HCT116 (cell line): ENCODE data around the gene NT5DC2. TPM values are rescaled to one million over a fixed set of nuclear protein-coding genes. Genes with fewer than 3 reads are reported as not detected.

Experiments
- ATAC-seq: fragments of 200-7000 bp; cut with Tn5 transposase; 2 replicates; pipeline ENCODE4 v1.9.1; 2020; ENCODE audit warnings: mild to moderate bottlenecking, moderate library complexity
- BruUV-seq: library from RNA; stranded (reverse); fragments of 400-500 nt; replicated peaks from 2 replicates; lab custom pipeline; 2021; lab: Mats Ljungman, UMichigan
- CTCF ChIA-PET: fragments of 300-600 bp; sonication (Branson Sonifier 250); formaldehyde crosslinking; loops from one replicate; lab custom pipeline; 2021; ENCODE audit warnings: antibody characterized with exemption; lab: Charles Lee
- POLR2A ChIA-PET: fragments of 300-600, 350-600 bp; sonication (Branson Sonifier 250); formaldehyde crosslinking; loops from one replicate; lab custom pipeline; 2021; ENCODE audit warnings: antibody characterized with exemption; lab: Charles Lee
- RAD21 ChIA-PET, 2 experiments: fragments of 300-600 bp; sonication (Branson Sonifier 250); formaldehyde crosslinking; loops; one replicate each; lab custom pipeline; 2023; ENCODE audit warnings: low total read pairs in 2 of 2; ENCODE audit not compliant: uncharacterized antibody in 2 of 2, unreplicated experiment in 2 of 2, low non-redundant PET in 1 of 2; lab: Charles Lee
- DNase-seq: peaks from one replicate; pipeline ENCODE4 v3.0.0-alpha.2; 2010; ENCODE audit warnings: low read depth, low spot score
- H2AFZ ChIP-seq: fragments of 200-600 bp; shearing (Covaris generic), sonication (generic); 2 replicates; pipeline ENCODE4 v1.6.1; 2017; ENCODE audit warnings: low read depth, mixed run types, mixed read lengths, antibody characterized with exemption, low read length; ENCODE audit not compliant: poor library complexity, severe bottlenecking
- H3K27ac ChIP-seq: 2 replicates; pipeline ENCODE4 v1.5.1; 2012; ENCODE audit warnings: low read depth, low read length
- H3K27me3 ChIP-seq: fragments of 200-600 bp; sonication (generic); 2 replicates; pipeline ENCODE4 v1.6.1; 2016; ENCODE audit warnings: mixed run types, low read length, mixed read lengths; ENCODE audit not compliant: insufficient read depth
- H3K36me3 ChIP-seq, 2 experiments: fragments of 200-500 bp in 1 of 2; fragments of 200-600 bp in 1 of 2; sonication (Bioruptor generic) in 1 of 2; sonication (generic) in 1 of 2; 2 replicates each; pipeline versions ENCODE4 v1.5.1 to v1.6.1; 2014 to 2016; ENCODE audit warnings: low read length in 2 of 2, inconsistent platforms in 1 of 2, mixed read lengths in 1 of 2, mixed run types in 1 of 2; ENCODE audit not compliant: insufficient read depth in 2 of 2, control insufficient read depth in 1 of 2
- H3K4me1 ChIP-seq, 2 experiments: fragments of 200-600 bp in 1 of 2; sonication (generic) in 1 of 2; 2 replicates each; pipeline versions ENCODE4 v1.5.1 to v1.6.1; 2012 to 2017; ENCODE audit warnings: low read length in 2 of 2, inconsistent platforms in 1 of 2, mild to moderate bottlenecking in 1 of 2, mixed read lengths in 1 of 2, mixed run types in 1 of 2, moderate library complexity in 1 of 2; ENCODE audit not compliant: insufficient read depth in 2 of 2, control insufficient read depth in 1 of 2
- H3K4me2 ChIP-seq: fragments of 200-600 bp; sonication (generic); 2 replicates; pipeline ENCODE4 v1.6.1; 2017; ENCODE audit warnings: mixed run types, low read length, mixed read lengths
- H3K4me3 ChIP-seq, 2 experiments: fragments of 200-600 bp in 1 of 2; sonication (generic) in 1 of 2; replicated peaks in 1 of 2; 2 replicates each; pipeline ENCODE4 v1.5.1; 2011 to 2016; ENCODE audit warnings: low read length in 2 of 2, control low read depth in 1 of 2, low read depth in 1 of 2, mild to moderate bottlenecking in 1 of 2, mixed read lengths in 1 of 2, mixed run types in 1 of 2
- H3K79me2 ChIP-seq: fragments of 200-600 bp; sonication (generic); 2 replicates; pipeline ENCODE4 v1.6.1; 2017; ENCODE audit warnings: mild to moderate bottlenecking, mixed run types, low read length, moderate library complexity, mixed read lengths; ENCODE audit not compliant: insufficient read depth
- H3K9ac ChIP-seq: fragments of 200-600 bp; sonication (generic); 2 replicates; pipeline ENCODE4 v1.6.1; 2016; ENCODE audit warnings: low read length, mixed read lengths
- H3K9me2 ChIP-seq: fragments of 200-600 bp; sonication (generic), shearing (Covaris generic); 2 replicates; pipeline ENCODE4 v1.6.1; 2017; ENCODE audit warnings: mixed run types, mild to moderate bottlenecking, moderate library complexity; ENCODE audit not compliant: insufficient read depth
- H3K9me3 ChIP-seq, 2 experiments: fragments of 200-500 bp in 1 of 2; fragments of 200-600 bp in 1 of 2; sonication (Bioruptor generic) in 1 of 2; sonication (generic) in 1 of 2; 2 replicates each; pipeline ENCODE4 v1.6.1; 2014 to 2017; ENCODE audit warnings: low read length in 2 of 2, mixed read lengths in 2 of 2, inconsistent platforms in 1 of 2, low read depth in 1 of 2, mild to moderate bottlenecking in 1 of 2, mixed run types in 1 of 2, moderate library complexity in 1 of 2; ENCODE audit not compliant: control insufficient read depth in 1 of 2, insufficient read depth in 1 of 2
- H4K20me1 ChIP-seq: fragments of 200-600 bp; sonication (generic), shearing (Covaris generic); 2 replicates; pipeline ENCODE4 v1.6.1; 2017; ENCODE audit warnings: mixed run types, mild to moderate bottlenecking, moderate library complexity; ENCODE audit not compliant: insufficient read depth
- EGR1 ChIP-seq: IDR thresholded peaks from 2 replicates; pipeline ENCODE4 v1.6.1; 2012; ENCODE audit warnings: low read depth
- ELF1 ChIP-seq: IDR thresholded peaks from 2 replicates; pipeline ENCODE4 v1.6.1; 2012; ENCODE audit warnings: low read depth, borderline replicate concordance
- POLR2A ChIP-seq: IDR thresholded peaks from 2 replicates; pipeline ENCODE4 v1.7.0; 2011; ENCODE audit warnings: borderline replicate concordance; ENCODE audit not compliant: insufficient read depth, insufficient read length; ENCODE audit errors: extremely low read depth
- POLR2AphosphoS5 ChIP-seq: IDR thresholded peaks from 2 replicates; pipeline ENCODE4 v1.6.1; 2011; ENCODE audit warnings: mild to moderate bottlenecking, low read depth, low read length, moderate library complexity
- RAD21 ChIP-seq: IDR thresholded peaks from 2 replicates; pipeline ENCODE4 v1.6.1; 2012; ENCODE audit warnings: low read depth, mild to moderate bottlenecking
- SIN3A ChIP-seq: IDR thresholded peaks from 2 replicates; pipeline ENCODE4 v1.6.1; 2012; ENCODE audit warnings: low read depth
- SP1 ChIP-seq: IDR thresholded peaks from 2 replicates; pipeline ENCODE4 v1.6.1; 2012; ENCODE audit warnings: low read depth
- YY1 ChIP-seq: IDR thresholded peaks from 2 replicates; pipeline ENCODE4 v1.6.1; 2011; ENCODE audit warnings: low read length, low read depth, moderate library complexity, mild to moderate bottlenecking; ENCODE audit not compliant: insufficient replicate concordance; ENCODE audit errors: extremely low read depth
- ZNF274 ChIP-seq: fragments of 200-500 bp; sonication (Bioruptor generic); IDR thresholded peaks from 2 replicates; pipeline ENCODE4 v1.6.1; 2014; ENCODE audit warnings: mild to moderate bottlenecking, low read depth, low read length, inconsistent platforms
- intact Hi-C: fragments of 100-400 bp; cut with micrococcal nuclease; formaldehyde crosslinking; loops from 2 replicates; pipeline ENCODE4 v1.10.0; 2022
- total RNA-seq: library from RNA; stranded (reverse); gene quantifications from one replicate; pipeline ENCODE4 v1.2.1, GENCODE V29; 2021; ENCODE audit not compliant: unreplicated experiment

The NT5DC2 gene
- total RNA-seq, 1 experiment from 2014 or later, result 125 TPM

DNA sequence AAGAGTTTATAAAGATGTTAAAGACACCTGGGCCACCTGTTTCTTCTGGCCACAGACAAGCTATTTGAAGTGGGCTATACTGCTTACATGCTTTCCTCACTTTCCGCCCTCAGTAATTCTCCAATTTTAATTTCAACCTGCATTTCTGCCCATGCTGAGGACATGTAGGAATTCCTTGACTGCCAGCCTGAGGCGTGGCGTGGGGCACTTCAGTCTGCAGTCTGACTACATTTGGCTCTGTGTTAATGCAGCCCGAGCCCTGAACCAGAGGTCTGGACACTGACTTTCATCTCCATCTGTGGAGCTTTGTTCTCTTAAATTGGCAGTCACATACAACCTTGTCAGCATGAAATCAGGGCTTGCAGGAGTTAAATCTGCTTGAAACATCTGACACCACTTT is 11.3 kb upstream of the NT5DC2 start:
- ATAC-seq, result no peak
- POLR2A ChIA-PET, result interaction anchor here (1.0 kb wide), 1 partner anchor 9 kb away, joined by 6 read pairs; the partner anchor contains the start of gene UQCC5
- no peaks in the 10 kb centered on the region for H3K4me1 ChIP-seq
- BruUV-seq, result no TSS peak
- CTCF ChIA-PET, result no interaction called here
- no peak overlapping the region for H3K27ac ChIP-seq
- H3K9ac ChIP-seq, result no peak overlapping the region
- RAD21 ChIA-PET, result no interaction called here
- H3K9me2 ChIP-seq, result no peaks in the 10 kb centered on the region
- no peak overlapping the region for H3K4me3 ChIP-seq
- TF ChIP-seq SP1, result no peak
- TF ChIP-seq YY1, result no peak
- peaks cover 42% of the 10 kb centered on the region for H3K79me2 ChIP-seq
- DNase-seq, result no peak
- H3K27me3 ChIP-seq, result no peaks in the 10 kb centered on the region
- no peak overlapping the region for H3K4me2 ChIP-seq
- H3K36me3 ChIP-seq, result peaks cover 13 to 15% of the 10 kb centered on the region in 2 experiments; a peak in 3 of 4 replicates
- H4K20me1 ChIP-seq, result peaks cover 7% of the 10 kb centered on the region; the same call in 1 of the 2 replicates
- no peak overlapping the region for H2AFZ ChIP-seq
- H3K9me3 ChIP-seq, result no peaks in the 10 kb centered on the region
- intact Hi-C loops, result no loop called here

DNA sequence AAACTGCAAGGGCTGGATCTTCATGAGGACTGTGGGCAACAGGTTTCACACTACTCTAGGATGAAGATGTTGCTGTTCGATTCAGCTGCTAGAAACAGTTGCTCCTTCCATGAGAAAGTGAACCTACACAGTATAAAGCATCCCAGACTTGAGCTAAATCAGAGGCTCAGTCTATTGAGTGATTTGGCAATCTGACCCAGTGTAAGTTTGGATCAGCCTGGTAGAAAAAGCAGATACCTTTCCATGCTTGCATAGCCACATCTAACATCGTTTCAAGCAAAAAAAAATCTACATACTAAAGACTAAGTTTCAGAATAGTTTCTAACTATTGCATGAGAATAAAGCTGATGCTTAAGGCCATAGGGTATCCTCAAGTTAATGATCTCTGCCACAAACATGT is 7.4 kb upstream of the NT5DC2 start:
- RAD21 ChIA-PET, result no interaction called here
- POLR2A ChIA-PET, result no interaction called here
- no peak overlapping the region for H3K9ac ChIP-seq
- no peak overlapping the region for H3K4me2 ChIP-seq
- no peak overlapping the region for H3K27ac ChIP-seq
- ATAC-seq, result no peak
- H3K4me3 ChIP-seq, result no peak overlapping the region
- no peaks in the 10 kb centered on the region for H3K9me2 ChIP-seq
- peaks cover 4 to 11% of the 10 kb centered on the region in 2 experiments; a peak in 3 of 4 replicates for H3K4me1 ChIP-seq
- CTCF ChIA-PET, result no interaction called here
- H3K79me2 ChIP-seq, result peaks cover 65% of the 10 kb centered on the region
- H3K36me3 ChIP-seq, result peaks cover 4 to 7% of the 10 kb centered on the region in 2 experiments; a peak in 1 of 4 replicates
- H3K27me3 ChIP-seq, result no peaks in the 10 kb centered on the region
- 0 out of 2 replicates have a peak, but pooled peaks cover 5% of the 10 kb centered on the region for H4K20me1 ChIP-seq
- BruUV-seq, result no TSS peak
- no peaks in the 10 kb centered on the region for H3K9me3 ChIP-seq
- H2AFZ ChIP-seq, result no peak overlapping the region
- intact Hi-C loops, result no loop called here
- no peak for DNase-seq
- TF ChIP-seq ZNF274 (no peak), RAD21 (no peak), EGR1 (no peak), POLR2A (no peak), SIN3A (no peak), POLR2AphosphoS5 (no peak), ELF1 (no peak)
